HFFc6 (cell line): ENCODE results near the gene KRCC1. TPM values are rescaled to one million over a fixed set of nuclear protein-coding genes. Genes with fewer than 3 reads are reported as not detected.

Source experiments
- DNase-seq: peaks from one replicate; pipeline ENCODE4 v3.0.0-alpha.2; 2018
- H3K27ac Mint-ChIP-seq: 2 replicates; pipeline ENCODE4 v1.8.0; 2020; ENCODE audit warnings: mild to moderate bottlenecking, mixed read lengths
- H3K27me3 Mint-ChIP-seq: 2 replicates; pipeline ENCODE4 v1.8.0; 2021; ENCODE audit warnings: mild to moderate bottlenecking, moderate library complexity, mixed read lengths; ENCODE audit not compliant: insufficient read depth
- H3K36me3 Mint-ChIP-seq: 2 replicates; pipeline ENCODE4 v1.8.0; 2021; ENCODE audit warnings: low read depth, mixed read lengths
- H3K4me1 Mint-ChIP-seq: 2 replicates; pipeline ENCODE4 v1.8.0; 2020; ENCODE audit warnings: low read depth, mixed read lengths
- H3K4me3 Mint-ChIP-seq: 2 replicates; pipeline ENCODE4 v1.8.0; 2020; ENCODE audit warnings: mild to moderate bottlenecking, moderate library complexity, mixed read lengths
- H3K9me3 Mint-ChIP-seq: 2 replicates; pipeline ENCODE4 v1.8.0; 2020; ENCODE audit warnings: mild to moderate bottlenecking, mixed read lengths
- total RNA-seq, 6 experiments: library from RNA; stranded (reverse); fragmentation: NEBNext Ultra II Directional; extraction: Animal tissue kit (Norgen Biotek cat#: 25700); gene quantifications; 2 replicates in 1 of 6; 3 replicates in 5 of 6; pipeline ENCODE4 v1.2.3, GENCODE V29; 2021
- TF ChIP-seq, protein P1 (sequence below): fragments of 200-600 bp; sonication (generic); IDR thresholded peaks from 2 replicates; pipeline ENCODE4 v1.5.0; 2021; ENCODE audit warnings: antibody characterized with exemption, mild to moderate bottlenecking

KRCC1 gene
- total RNA-seq, 6 experiments from 2014 or later = 19.3 to 26.0 (median 23.8) TPM

DNA sequence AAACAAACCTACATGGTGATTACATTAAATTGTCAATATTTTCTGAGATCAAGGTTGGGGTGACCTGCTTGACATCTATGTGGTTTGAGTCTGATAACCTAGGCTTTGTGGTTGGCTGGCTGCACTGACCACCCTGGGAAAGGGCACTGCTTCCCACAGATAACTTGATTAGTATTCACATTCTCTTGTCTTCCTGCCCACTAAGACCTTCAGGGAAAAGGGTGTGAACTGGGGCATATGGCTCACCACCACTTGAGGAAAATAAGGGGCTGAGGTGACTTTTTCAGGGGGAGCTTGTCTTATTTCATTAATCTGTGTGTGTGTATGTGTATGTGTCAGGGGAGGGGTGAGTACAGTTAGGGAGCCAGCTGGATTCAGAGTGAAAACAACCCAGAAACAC lies 13.5 kb upstream of the KRCC1 start:
- H3K9me3 Mint-ChIP-seq = no peaks in the 10 kb centered on the region
- peaks cover 2% of the 10 kb centered on the region; the same call in 1 of the 2 replicates for H3K27me3 Mint-ChIP-seq
- H3K27ac Mint-ChIP-seq = no peak overlapping the region
- H3K4me3 Mint-ChIP-seq = no peak overlapping the region
- no peaks in the 10 kb centered on the region for H3K36me3 Mint-ChIP-seq
- H3K4me1 Mint-ChIP-seq = no peaks in the 10 kb centered on the region
- DNase-seq = no peak
- TF ChIP-seq, protein P1, sequence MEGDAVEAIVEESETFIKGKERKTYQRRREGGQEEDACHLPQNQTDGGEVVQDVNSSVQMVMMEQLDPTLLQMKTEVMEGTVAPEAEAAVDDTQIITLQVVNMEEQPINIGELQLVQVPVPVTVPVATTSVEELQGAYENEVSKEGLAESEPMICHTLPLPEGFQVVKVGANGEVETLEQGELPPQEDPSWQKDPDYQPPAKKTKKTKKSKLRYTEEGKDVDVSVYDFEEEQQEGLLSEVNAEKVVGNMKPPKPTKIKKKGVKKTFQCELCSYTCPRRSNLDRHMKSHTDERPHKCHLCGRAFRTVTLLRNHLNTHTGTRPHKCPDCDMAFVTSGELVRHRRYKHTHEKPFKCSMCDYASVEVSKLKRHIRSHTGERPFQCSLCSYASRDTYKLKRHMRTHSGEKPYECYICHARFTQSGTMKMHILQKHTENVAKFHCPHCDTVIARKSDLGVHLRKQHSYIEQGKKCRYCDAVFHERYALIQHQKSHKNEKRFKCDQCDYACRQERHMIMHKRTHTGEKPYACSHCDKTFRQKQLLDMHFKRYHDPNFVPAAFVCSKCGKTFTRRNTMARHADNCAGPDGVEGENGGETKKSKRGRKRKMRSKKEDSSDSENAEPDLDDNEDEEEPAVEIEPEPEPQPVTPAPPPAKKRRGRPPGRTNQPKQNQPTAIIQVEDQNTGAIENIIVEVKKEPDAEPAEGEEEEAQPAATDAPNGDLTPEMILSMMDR = no peak

DNA sequence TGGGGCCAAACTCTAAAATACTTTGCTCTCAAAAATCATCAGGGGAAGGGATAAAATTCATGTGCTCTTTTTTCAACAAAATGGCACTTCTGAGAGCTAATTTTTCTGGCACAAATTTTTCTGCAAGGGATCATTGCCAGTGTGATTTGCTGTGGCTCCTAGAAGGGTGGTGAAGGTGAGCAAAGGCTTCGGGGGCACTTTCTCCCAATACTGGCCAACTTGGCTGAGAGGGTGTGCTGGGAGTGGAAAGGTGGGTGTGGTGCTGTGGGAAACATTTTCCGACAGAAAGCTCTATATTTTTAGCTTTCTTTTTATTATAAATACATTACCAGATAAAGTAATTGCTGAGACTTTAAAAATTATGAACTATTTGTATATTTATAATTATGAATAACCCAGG lies 12.5 kb upstream of the KRCC1 start:
- TF ChIP-seq, protein P1 = no peak
- Mint-ChIP-seq H3K4me1 (no peaks in the 10 kb centered on the region), H3K27ac (no peak overlapping the region), H3K9me3 (no peaks in the 10 kb centered on the region), H3K4me3 (no peak overlapping the region), H3K27me3 (peaks cover 3% of the 10 kb centered on the region; the same call in 1 of the 2 replicates), H3K36me3 (no peaks in the 10 kb centered on the region)
- DNase-seq = no peak

DNA sequence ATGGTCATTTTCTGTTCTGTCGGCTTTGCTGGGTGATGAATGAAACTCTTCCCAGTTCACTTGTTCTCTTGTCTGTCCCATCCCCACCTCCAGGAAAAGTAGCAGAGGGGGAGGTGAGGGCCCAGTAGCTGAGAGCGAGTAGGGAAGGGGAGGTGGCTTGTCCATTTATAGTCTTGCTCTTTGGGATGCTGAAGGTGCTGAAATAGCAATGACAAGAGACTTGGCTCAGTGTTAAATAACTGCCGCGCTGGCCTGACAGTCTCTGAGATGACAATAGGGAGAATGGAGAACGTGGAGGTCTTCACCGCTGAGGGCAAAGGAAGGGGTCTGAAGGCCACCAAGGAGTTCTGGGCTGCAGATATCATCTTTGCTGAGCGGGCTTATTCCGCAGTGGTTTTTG lies 12.0 kb upstream of the KRCC1 start, which contains the start of gene SMYD1:
TSS of gene SMYD1 (plus strand) at position 228 of the 400 bp plus-strand sequence. CDS start at position 268, 40 bp downstream.
- H3K36me3 Mint-ChIP-seq = no peaks in the 10 kb centered on the region
- H3K4me1 Mint-ChIP-seq = no peaks in the 10 kb centered on the region
- no peaks in the 10 kb centered on the region for H3K9me3 Mint-ChIP-seq
- TF ChIP-seq, protein P1 = no peak
- no peak for DNase-seq
- H3K27me3 Mint-ChIP-seq = peaks cover 3% of the 10 kb centered on the region; the same call in 1 of the 2 replicates
- no peak within 1 kb of the TSS for H3K4me3 Mint-ChIP-seq
- H3K27ac Mint-ChIP-seq = no peak within 1 kb of the TSS

DNA sequence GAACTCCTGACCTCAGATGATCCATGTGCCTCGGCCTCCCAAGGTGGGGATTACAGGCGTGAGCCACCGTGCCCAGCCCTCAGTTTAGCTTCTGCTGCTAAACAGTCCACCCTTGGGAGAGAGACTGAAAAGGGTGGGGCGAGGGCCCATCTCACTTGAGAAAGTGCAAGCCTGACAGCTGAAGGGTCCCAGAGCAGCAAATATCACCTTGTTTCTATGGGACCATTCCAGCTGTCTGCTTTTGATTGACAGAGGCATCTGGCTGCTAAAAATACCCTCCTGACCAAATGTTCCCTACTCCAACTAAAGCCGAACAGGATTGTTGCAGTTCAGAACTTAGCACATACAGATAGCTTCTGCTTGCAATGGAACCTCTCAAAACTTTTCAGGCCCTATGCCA lies 11.6 kb upstream of the KRCC1 start:
- Mint-ChIP-seq H3K9me3 (no peaks in the 10 kb centered on the region), H3K36me3 (no peaks in the 10 kb centered on the region), H3K27me3 (peaks cover 3% of the 10 kb centered on the region), H3K4me1 (no peaks in the 10 kb centered on the region), H3K4me3 (no peak overlapping the region), H3K27ac (no peak overlapping the region)
- DNase-seq = no peak
- TF ChIP-seq, protein P1 = no peak

DNA sequence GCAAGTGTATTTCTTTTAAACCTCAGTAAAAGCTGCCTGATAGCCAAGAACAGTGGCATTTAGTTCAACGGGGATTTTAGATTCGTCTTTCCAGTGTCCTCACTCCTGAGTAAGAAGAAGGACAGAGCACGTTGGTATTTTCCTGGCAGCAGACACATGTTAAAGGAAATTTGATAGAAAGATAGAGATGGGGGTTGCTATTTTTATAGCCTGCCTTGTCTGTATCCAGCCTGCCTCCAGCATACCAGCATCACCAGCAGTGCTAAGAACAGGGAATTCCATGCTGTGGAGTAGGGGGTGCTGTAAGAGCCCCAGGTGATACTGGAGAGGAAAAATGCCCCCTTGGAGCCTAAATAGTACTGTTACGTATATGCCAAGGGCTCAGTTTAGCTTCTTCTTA lies 11.0 kb upstream of the KRCC1 start:
- H3K4me1 Mint-ChIP-seq = no peaks in the 10 kb centered on the region
- no peak overlapping the region for H3K27ac Mint-ChIP-seq
- DNase-seq = no peak
- TF ChIP-seq, protein P1 = no peak
- H3K4me3 Mint-ChIP-seq = no peak overlapping the region
- H3K36me3 Mint-ChIP-seq = no peaks in the 10 kb centered on the region
- no peaks in the 10 kb centered on the region for H3K9me3 Mint-ChIP-seq
- H3K27me3 Mint-ChIP-seq = peaks cover 3% of the 10 kb centered on the region

DNA sequence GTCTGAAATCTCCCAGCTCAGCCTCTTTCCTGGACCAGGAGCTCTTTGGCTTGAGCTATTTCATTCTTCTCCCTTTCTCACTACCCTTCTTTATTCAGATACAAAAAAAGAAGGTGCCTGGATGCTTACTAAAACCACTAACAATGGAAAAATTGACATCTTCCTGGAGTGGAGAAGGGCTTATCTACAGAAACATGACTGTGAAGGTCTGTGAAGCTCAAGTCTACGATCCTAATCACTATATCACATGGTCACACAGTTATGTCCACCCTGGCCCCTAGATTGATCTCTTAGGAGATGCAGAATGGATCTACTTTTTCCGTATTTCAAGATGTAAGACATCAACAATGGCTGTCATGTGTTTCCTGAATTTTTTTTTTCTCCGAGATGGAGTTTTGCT lies 5.7 kb upstream of the KRCC1 start:
- H3K36me3 Mint-ChIP-seq = no peaks in the 10 kb centered on the region
- H3K9me3 Mint-ChIP-seq = no peaks in the 10 kb centered on the region
- H3K27ac Mint-ChIP-seq = no peak overlapping the region
- peaks cover 6% of the 10 kb centered on the region for H3K27me3 Mint-ChIP-seq
- H3K4me1 Mint-ChIP-seq = peaks cover 8% of the 10 kb centered on the region
- no peak overlapping the region for H3K4me3 Mint-ChIP-seq
- TF ChIP-seq, protein P1 = no peak
- DNase-seq = no peak
